HG02884 (cell line): ENCODE results near the gene FABP7.
"Not testable (repeated sequence)": the region's sequence is repeated elsewhere in the genome, so short reads cannot be mapped to it uniquely, and the experiment has no call there.

Experiments used
- ATAC-seq: cut with Tn5 transposase; IDR thresholded peaks from one replicate; pipeline ENCODE4 v1.9.1; 2021; ENCODE audit warnings: mild to moderate bottlenecking, moderate library complexity; ENCODE audit not compliant: unreplicated experiment

Gene FABP7

GRCh38 chr6:122779667-122780066 is at the start of gene FABP7:
Gene FABP7, plus strand, starts transcription at chr6:122779716. Its CDS starts 79 bp downstream, at chr6:122779795.
- ATAC-seq, result no peak

- no peak for ATAC-seq
Observed at GRCh38 chr6:122730334-122730733, 49.2 kb upstream of the FABP7 start.

- no peak for ATAC-seq
Observed at GRCh38 chr6:122730775-122731386, 48.6 kb upstream of the FABP7 start.

GRCh38 chr6:122733259-122733658 is 46.3 kb upstream of the FABP7 start:
- ATAC-seq, result no peak

GRCh38 chr6:122734529-122735395 is 44.8 kb upstream of the FABP7 start:
- ATAC-seq, result no peak

DNA sequence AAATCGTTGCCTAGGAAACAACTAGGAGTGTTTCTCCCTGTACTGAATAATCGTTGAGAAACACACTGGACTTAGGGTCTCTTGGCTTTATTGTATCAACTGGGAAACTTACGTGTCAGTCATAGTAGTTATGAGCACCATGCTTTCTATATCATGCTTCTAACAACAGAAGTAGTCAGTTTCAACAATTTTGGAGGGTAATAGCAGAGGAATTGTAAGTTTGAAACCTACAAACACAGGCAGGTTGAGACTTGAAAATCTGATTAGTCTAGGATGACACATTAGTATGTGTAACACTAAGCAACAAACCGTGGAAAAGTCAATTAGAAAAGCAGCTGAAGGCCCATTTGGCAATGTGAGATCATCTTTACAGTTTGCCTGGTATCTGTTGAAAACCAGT is 43.9 kb upstream of the FABP7 start:
- no peak for ATAC-seq

DNA sequence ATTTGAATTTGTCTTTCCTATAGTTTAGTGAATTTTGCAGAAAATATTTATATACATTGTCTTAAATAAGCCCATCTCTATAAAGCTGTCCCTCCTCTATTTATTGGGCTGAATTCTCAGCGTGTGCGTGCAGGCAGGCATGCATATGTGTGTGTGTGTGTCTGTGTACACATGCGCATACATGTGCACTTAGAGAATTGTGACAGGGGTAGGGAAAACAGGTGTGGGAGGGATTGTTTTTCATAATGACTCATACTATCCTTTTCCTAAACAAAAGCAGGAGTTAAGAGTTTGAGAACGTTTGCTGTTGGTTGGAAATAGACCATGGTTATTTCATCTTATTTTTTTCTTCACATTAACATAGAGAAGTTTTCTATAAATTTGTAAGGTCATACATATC is 43.4 kb upstream of the FABP7 start:
- no peak for ATAC-seq

DNA sequence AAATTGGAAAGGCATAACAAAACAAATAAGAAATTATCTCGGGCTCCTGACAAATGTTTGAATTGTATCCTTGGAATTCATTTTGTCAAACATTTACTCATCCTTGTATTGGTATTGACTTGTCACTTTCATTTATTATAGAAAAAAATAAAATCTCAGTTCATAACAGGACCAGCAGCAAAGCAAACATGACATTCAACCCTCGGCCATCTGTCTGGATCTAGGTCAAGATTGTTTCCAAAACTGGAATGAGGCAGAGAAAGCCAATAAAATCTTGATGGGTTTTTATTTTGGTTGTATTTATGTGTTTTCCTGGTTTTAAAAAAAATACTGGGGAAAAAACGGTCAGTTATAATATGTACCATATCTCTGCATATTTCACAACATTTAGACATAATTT is 42.9 kb upstream of the FABP7 start:
- ATAC-seq, result no peak

DNA sequence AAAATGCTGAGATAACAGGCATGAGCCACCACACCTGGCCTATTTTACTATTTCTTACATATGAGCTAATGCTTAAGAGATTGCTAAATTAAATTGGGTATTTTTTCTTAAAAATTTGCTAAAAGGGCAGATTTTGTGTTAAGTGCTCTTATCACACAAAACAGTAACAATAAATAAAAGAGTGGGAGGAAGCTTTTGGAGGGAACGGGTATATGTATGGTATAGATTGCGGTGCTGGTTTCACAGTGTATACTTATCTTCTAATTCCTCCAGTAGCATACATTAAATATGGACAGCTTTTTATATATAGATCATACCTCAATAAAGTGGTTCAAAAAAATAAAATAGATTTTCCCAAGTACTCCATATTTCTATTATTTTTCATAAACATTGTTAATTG is 39.4 kb upstream of the FABP7 start:
- no peak for ATAC-seq

GRCh38 chr6:122740936-122741335 is 38.6 kb upstream of the FABP7 start:
- ATAC-seq, result no peak

- ATAC-seq, result not testable (repeated sequence)
Observed at GRCh38 chr6:122744247-122744646, 35.3 kb upstream of the FABP7 start.

DNA sequence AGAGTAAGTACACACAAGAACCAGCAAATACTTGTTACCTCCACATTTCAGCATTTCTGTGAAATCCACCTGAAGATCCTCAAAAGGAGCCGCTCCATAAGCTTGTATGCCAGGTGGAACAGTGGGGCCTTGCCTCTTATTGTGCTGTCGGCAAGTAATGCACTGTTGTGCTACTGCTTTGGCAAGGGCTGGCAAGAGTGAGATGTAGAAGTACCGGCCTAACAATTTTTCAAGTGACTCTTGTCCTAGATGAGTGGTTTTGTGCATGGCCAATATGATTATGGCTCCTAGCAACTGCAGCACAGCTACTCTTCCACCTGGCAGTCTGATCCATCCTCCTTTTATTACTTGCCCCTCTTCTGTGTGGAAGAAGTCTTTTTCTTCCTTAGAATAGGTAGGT is 34.7 kb upstream of the FABP7 start:
- not testable (repeated sequence) for ATAC-seq

- ATAC-seq, result no peak
Observed at GRCh38 chr6:122746688-122747087, 32.8 kb upstream of the FABP7 start.

DNA sequence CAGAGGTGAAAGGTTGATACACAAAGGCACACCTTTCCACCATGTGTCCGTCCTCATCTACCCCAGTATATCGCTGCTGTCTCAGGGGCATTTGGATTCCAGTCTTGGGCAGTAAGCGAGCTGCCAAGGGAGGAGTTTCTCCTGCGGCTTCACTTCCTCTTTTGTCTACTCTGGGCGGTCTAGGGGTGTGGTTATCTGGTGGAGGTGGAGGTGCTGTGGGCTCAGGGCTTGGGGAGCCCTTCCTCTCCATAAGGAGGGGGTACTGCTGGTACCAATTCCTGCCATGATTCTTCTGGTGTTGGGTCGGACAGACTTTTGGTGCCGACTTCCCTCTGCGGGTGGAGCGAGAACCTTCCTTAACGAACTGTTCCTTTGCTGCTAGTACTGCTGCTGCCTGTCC is 31.9 kb upstream of the FABP7 start:
- no peak for ATAC-seq

GRCh38 chr6:122748945-122749344 is 30.6 kb upstream of the FABP7 start:
- ATAC-seq, result not testable (repeated sequence)

GRCh38 chr6:122749451-122750050 is 30.0 kb upstream of the FABP7 start:
- ATAC-seq, result no peak

DNA sequence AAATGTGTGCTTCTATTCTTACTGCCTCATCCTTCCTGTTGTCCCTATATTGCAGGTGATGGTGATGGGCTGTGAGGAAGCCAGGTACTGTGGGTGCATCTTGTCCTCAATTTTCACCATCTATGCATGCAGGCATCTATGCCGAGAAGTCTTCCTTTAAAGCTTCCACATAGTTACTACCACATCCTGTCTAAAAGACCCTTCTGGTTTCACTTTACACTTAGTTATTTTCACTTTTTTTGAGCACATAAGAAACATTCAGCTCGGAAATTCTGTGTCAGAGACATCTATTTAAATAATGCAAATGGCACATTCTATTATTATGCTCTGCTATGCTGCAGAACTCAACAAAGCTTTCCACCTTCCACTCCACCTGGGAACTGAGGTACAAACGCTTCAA is 28.2 kb upstream of the FABP7 start:
- ATAC-seq, result peak; percentile 84

DNA sequence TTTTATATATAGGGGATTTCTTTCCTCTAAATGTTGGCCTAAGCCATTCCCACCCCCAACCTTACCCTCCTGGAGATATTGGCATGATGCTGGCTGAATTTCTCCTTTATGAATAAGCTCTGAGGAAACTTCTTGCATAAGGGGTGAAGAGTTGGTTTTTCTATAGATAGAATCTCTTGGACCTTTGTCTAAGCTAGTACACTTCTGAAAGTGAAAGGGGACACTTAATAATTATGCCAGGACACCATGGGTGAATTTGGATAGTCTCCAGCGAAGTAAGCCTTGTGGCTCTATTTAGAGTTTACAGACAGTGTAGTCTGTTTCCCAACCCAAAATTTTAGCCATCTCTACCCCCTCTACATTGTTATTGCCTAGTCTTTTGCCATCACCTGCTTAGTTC is 27.1 kb upstream of the FABP7 start:
- no peak for ATAC-seq

- no peak for ATAC-seq
Observed at GRCh38 chr6:122753000-122753687, 26.4 kb upstream of the FABP7 start.

DNA sequence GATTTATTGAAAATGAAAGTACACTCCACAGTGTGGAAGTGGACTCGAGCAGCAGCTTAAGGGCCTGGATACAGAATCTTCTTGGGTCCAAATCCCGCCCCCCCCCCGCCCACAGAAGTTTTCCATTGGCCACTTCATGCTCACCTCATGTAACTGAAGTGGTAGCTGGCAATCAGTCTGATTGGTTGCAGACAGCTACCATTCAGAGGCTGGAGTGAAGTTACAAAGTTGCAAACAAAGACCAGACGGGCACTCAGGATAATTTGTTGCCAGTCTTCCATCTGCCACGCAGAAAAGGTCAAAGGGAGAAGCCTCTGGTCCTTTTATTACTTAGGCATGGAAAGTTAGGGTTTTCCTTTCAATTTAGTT is 25.8 kb upstream of the FABP7 start:
- no peak for ATAC-seq

GRCh38 chr6:122754191-122754731 is 25.3 kb upstream of the FABP7 start:
- no peak for ATAC-seq
